Astrocyte (in vitro differentiated cells and primary cell): ENCODE data around the gene FANCF. TPM values are rescaled to one million over a fixed set of nuclear protein-coding genes. Genes with fewer than 3 reads are reported as not detected.
A peak's percentile ranks its signal among the peaks of the same experiment; 100 is the strongest.

Experiments
- DNase-seq: peaks from one replicate; pipeline ENCODE4 v3.0.0-alpha.2; 2010; ENCODE audit warnings: low read depth
- FAIRE-seq: peaks from 2 replicates; lab custom pipeline; 2011; peaks lifted over from hg19 to GRCh38; lab: Jason Lieb, UNC
- H2AFZ ChIP-seq: 2 replicates; pipeline ENCODE4 v1.6.0; 2012; ENCODE audit warnings: low read depth, low read length, inconsistent platforms
- H3K27ac ChIP-seq: 2 replicates; pipeline ENCODE4 v1.5.1; 2011; ENCODE audit warnings: low read depth, low read length, inconsistent platforms
- H3K27me3 ChIP-seq: 2 replicates; pipeline ENCODE4 v1.6.0; 2011; ENCODE audit warnings: low read length, inconsistent platforms; ENCODE audit not compliant: insufficient read depth
- H3K36me3 ChIP-seq: 2 replicates; pipeline ENCODE4 v1.5.1; 2011; ENCODE audit warnings: low read length, inconsistent platforms; ENCODE audit not compliant: insufficient read depth
- H3K4me1 ChIP-seq: 2 replicates; pipeline ENCODE4 v1.5.1; 2011; ENCODE audit warnings: low read length, inconsistent platforms; ENCODE audit not compliant: insufficient read depth
- H3K4me2 ChIP-seq: 2 replicates; pipeline ENCODE4 v1.6.0; 2012; ENCODE audit warnings: low read length, inconsistent platforms
- H3K4me3 ChIP-seq: 2 replicates; pipeline ENCODE4 v1.5.1; 2011; ENCODE audit warnings: low read depth, mild to moderate bottlenecking, low read length, inconsistent platforms; ENCODE audit not compliant: insufficient read depth
- H3K79me2 ChIP-seq: 2 replicates; pipeline ENCODE4 v1.6.0; 2012; ENCODE audit warnings: mild to moderate bottlenecking, low read length, inconsistent platforms; ENCODE audit not compliant: insufficient read depth
- H3K9ac ChIP-seq: 2 replicates; pipeline ENCODE4 v1.6.0; 2012; ENCODE audit warnings: mild to moderate bottlenecking, low read length, inconsistent platforms
- H3K9me3 ChIP-seq: 2 replicates; pipeline ENCODE4 v1.5.1; 2012; ENCODE audit warnings: low read depth, mild to moderate bottlenecking, low read length, inconsistent platforms; ENCODE audit not compliant: insufficient read depth
- H4K20me1 ChIP-seq: 2 replicates; pipeline ENCODE4 v1.6.0; 2012; ENCODE audit warnings: low read length, inconsistent platforms; ENCODE audit not compliant: insufficient read depth
- H3K27ac Mint-ChIP-seq: one replicate; pipeline ENCODE4 v1.8.0; 2021; ENCODE audit warnings: mild to moderate bottlenecking, mixed read lengths; ENCODE audit not compliant: unreplicated experiment
- H3K27me3 Mint-ChIP-seq: one replicate; pipeline ENCODE4 v1.8.0; 2021; ENCODE audit warnings: low read depth, mixed read lengths; ENCODE audit not compliant: unreplicated experiment
- H3K36me3 Mint-ChIP-seq: one replicate; pipeline ENCODE4 v1.8.0; 2021; ENCODE audit warnings: low read depth, mixed read lengths; ENCODE audit not compliant: unreplicated experiment
- H3K4me1 Mint-ChIP-seq: one replicate; pipeline ENCODE4 v1.8.0; 2021; ENCODE audit warnings: low read depth, mixed read lengths; ENCODE audit not compliant: unreplicated experiment
- H3K4me3 Mint-ChIP-seq: one replicate; pipeline ENCODE4 v1.8.0; 2021; ENCODE audit warnings: mild to moderate bottlenecking, moderate library complexity, mixed read lengths; ENCODE audit not compliant: unreplicated experiment
- H3K9me3 Mint-ChIP-seq: one replicate; pipeline ENCODE4 v1.8.0; 2021; ENCODE audit warnings: mild to moderate bottlenecking, mixed read lengths; ENCODE audit not compliant: unreplicated experiment
- CTCF ChIP-seq: IDR thresholded peaks from 2 replicates; pipeline ENCODE4 v1.5.1; 2011; ENCODE audit warnings: low read depth, mild to moderate bottlenecking, inconsistent platforms, low read length, moderate library complexity; ENCODE audit not compliant: insufficient read depth
- EZH2 ChIP-seq: IDR thresholded peaks from 2 replicates; pipeline ENCODE4 v1.6.1; 2012; ENCODE audit warnings: mild to moderate bottlenecking, low read length, inconsistent platforms; ENCODE audit not compliant: insufficient read depth
- total RNA-seq: library from RNA; stranded (reverse); gene quantifications from 2 replicates; pipeline ENCODE4 v1.2.1, GENCODE V29; 2021

FANCF gene
- total RNA-seq, 1 donor from 2014 or later: 7.9 TPM

GRCh38 chr11:22668005-22668796 lies 42.6 kb upstream of the FANCF start:
- Mint-ChIP-seq H3K4me3 (no peak overlapping the region), H3K27me3 (peaks cover 5% of the 10 kb centered on the region), H3K4me1 (peaks cover 5% of the 10 kb centered on the region), H3K36me3 (no peaks in the 10 kb centered on the region), H3K9me3 (no peaks in the 10 kb centered on the region), H3K27ac (no peak overlapping the region)
- H3K9me3 ChIP-seq: no peaks in the 10 kb centered on the region
- no peaks in the 10 kb centered on the region for H3K36me3 ChIP-seq
- no peak overlapping the region for H3K27ac ChIP-seq
- no peak overlapping the region for H3K9ac ChIP-seq
- no peak overlapping the region for H2AFZ ChIP-seq
- TF ChIP-seq EZH2 (no peak), CTCF (no peak)
- FAIRE-seq (no peak), DNase-seq (no peak)
- H3K79me2 ChIP-seq: no peaks in the 10 kb centered on the region
- peaks cover 15% of the 10 kb centered on the region for H3K27me3 ChIP-seq
- H3K4me1 ChIP-seq: no peaks in the 10 kb centered on the region
- no peaks in the 10 kb centered on the region for H4K20me1 ChIP-seq
- H3K4me2 ChIP-seq: no peak overlapping the region
- no peak overlapping the region for H3K4me3 ChIP-seq

GRCh38 chr11:22666688-22667439 lies 41.2 kb upstream of the FANCF start:
- no peaks in the 10 kb centered on the region for H3K4me1 ChIP-seq
- H3K27me3 Mint-ChIP-seq: peaks cover 5% of the 10 kb centered on the region
- peak overlapping the region; percentile 28 for H2AFZ ChIP-seq
- peaks cover 2% of the 10 kb centered on the region for H3K4me1 Mint-ChIP-seq
- peaks cover 15% of the 10 kb centered on the region for H3K27me3 ChIP-seq
- H3K9me3 ChIP-seq: no peaks in the 10 kb centered on the region
- H3K4me3 Mint-ChIP-seq: peak overlapping the region; percentile 88
- peak overlapping the region; percentile 51 for H3K4me3 ChIP-seq
- no peaks in the 10 kb centered on the region for H3K9me3 Mint-ChIP-seq
- H3K4me2 ChIP-seq: peak overlapping the region; percentile 85
- no peaks in the 10 kb centered on the region for H3K36me3 ChIP-seq
- no peak overlapping the region for H3K27ac ChIP-seq
- H3K36me3 Mint-ChIP-seq: no peaks in the 10 kb centered on the region
- H3K9ac ChIP-seq: peak overlapping the region; percentile 28
- no peaks in the 10 kb centered on the region for H3K79me2 ChIP-seq
- FAIRE-seq (no peak), DNase-seq (peak; percentile 10)
- H4K20me1 ChIP-seq: no peaks in the 10 kb centered on the region
- TF ChIP-seq EZH2 (no peak), CTCF (no peak)
- H3K27ac Mint-ChIP-seq: no peak overlapping the region
